Muscle layer of duodenum (tissue), 2 donors: Measurements from ENCODE around the gene GNAL.

Experiments
- H3K27ac ChIP-seq: one replicate; pipeline ENCODE4 v1.7.0; 2013; ENCODE audit warnings: mild to moderate bottlenecking, low read length
- H3K27me3 ChIP-seq: one replicate; pipeline ENCODE4 v1.7.0; 2013; ENCODE audit warnings: low read depth, mild to moderate bottlenecking, control low read depth, low read length
- H3K36me3 ChIP-seq, 2 donors: one replicate each; pipeline ENCODE4 v1.7.0; 2013; ENCODE audit warnings: low read length in 2 of 2, control low read depth in 1 of 2, mild to moderate bottlenecking in 1 of 2; ENCODE audit not compliant: insufficient read depth in 2 of 2, control insufficient read depth in 1 of 2
- H3K4me1 ChIP-seq, 2 donors: one replicate each; pipeline ENCODE4 v1.7.0; 2013; ENCODE audit warnings: low read length in 2 of 2, mild to moderate bottlenecking in 2 of 2, control low read depth in 1 of 2, moderate library complexity in 1 of 2; ENCODE audit not compliant: insufficient read depth in 2 of 2, control insufficient read depth in 1 of 2
- H3K4me3 ChIP-seq, 2 donors: one replicate each; pipeline ENCODE4 v1.7.0; 2013; ENCODE audit warnings: low read length in 2 of 2, low read depth in 1 of 2, mild to moderate bottlenecking in 1 of 2
- H3K9me3 ChIP-seq, 2 donors: one replicate each; pipeline ENCODE4 v1.7.0; 2013; ENCODE audit warnings: low read length in 2 of 2, control low read depth in 1 of 2, mild to moderate bottlenecking in 1 of 2; ENCODE audit not compliant: control insufficient read depth in 1 of 2
- donor health status: healthy.

Gene GNAL

GRCh38 chr18:11831921-11832320 lies 142.9 kb downstream of the GNAL start:
- Histone ChIP-seq H3K9me3 (no peaks in the 10 kb centered on the region), H3K4me1 (no peaks in the 10 kb centered on the region), H3K4me3 (no peak overlapping the region), H3K27me3 (no peaks in the 10 kb centered on the region), H3K36me3 (no peaks in the 10 kb centered on the region), H3K27ac (no peak overlapping the region)

GRCh38 chr18:11834772-11835171 lies 145.7 kb downstream of the GNAL start:
- Histone ChIP-seq H3K36me3 (no peaks in the 10 kb centered on the region), H3K4me3 (no peak overlapping the region), H3K9me3 (no peaks in the 10 kb centered on the region), H3K27ac (no peak overlapping the region), H3K27me3 (no peaks in the 10 kb centered on the region), H3K4me1 (no peaks in the 10 kb centered on the region)

GRCh38 chr18:11839556-11839955 lies 150.5 kb downstream of the GNAL start:
- no peak overlapping the region for H3K27ac ChIP-seq
- H3K27me3 ChIP-seq, result no peaks in the 10 kb centered on the region
- H3K36me3 ChIP-seq, result no peaks in the 10 kb centered on the region
- H3K4me1 ChIP-seq, result no peaks in the 10 kb centered on the region
- no peak overlapping the region for H3K4me3 ChIP-seq
- no peaks in the 10 kb centered on the region for H3K9me3 ChIP-seq

GRCh38 chr18:11840493-11840892 lies 151.4 kb downstream of the GNAL start:
- Histone ChIP-seq H3K4me3 (no peak overlapping the region), H3K4me1 (no peaks in the 10 kb centered on the region), H3K9me3 (no peaks in the 10 kb centered on the region), H3K36me3 (no peaks in the 10 kb centered on the region), H3K27me3 (no peaks in the 10 kb centered on the region), H3K27ac (no peak overlapping the region)

GRCh38 chr18:11842562-11842961 lies 153.5 kb downstream of the GNAL start:
- Histone ChIP-seq H3K36me3 (no peaks in the 10 kb centered on the region), H3K27ac (no peak overlapping the region), H3K9me3 (no peaks in the 10 kb centered on the region), H3K27me3 (no peaks in the 10 kb centered on the region), H3K4me3 (no peak overlapping the region), H3K4me1 (no peaks in the 10 kb centered on the region)

- no peaks in the 10 kb centered on the region for H3K9me3 ChIP-seq
- no peaks in the 10 kb centered on the region for H3K27me3 ChIP-seq
- no peak overlapping the region for H3K4me3 ChIP-seq
- peaks cover 0 to under 1% of the 10 kb centered on the region in 2 donors for H3K4me1 ChIP-seq
- no peaks in the 10 kb centered on the region for H3K36me3 ChIP-seq
- no peak overlapping the region for H3K27ac ChIP-seq
These were observed 155.4 kb downstream of the GNAL start for GRCh38 chr18:11844436-11844835.

DNA sequence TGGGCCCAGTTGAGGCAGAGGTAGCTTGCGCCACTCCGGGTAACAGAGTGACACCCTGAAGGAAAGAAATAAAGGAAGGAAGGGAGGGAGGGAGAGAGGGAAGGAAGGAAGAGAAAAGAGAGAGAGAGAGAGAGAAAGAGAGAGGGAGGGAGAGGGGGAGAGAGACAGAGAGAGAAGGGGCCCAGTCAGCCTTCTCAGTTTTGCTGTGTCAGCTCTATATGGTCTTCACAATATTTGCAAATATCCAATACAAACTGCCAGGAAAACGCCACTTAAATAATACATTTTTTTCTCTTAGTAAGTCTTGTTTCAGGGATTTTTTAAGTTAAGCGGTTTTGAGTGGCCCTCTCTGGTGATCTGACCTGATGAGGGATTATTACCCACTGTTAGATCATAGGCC lies 156.6 kb downstream of the GNAL start:
- no peak overlapping the region for H3K4me3 ChIP-seq
- H3K9me3 ChIP-seq, result no peaks in the 10 kb centered on the region
- no peaks in the 10 kb centered on the region for H3K27me3 ChIP-seq
- no peak overlapping the region for H3K27ac ChIP-seq
- peaks cover 4 to 6% of the 10 kb centered on the region in 2 donors for H3K4me1 ChIP-seq
- peaks cover 0 to 6% of the 10 kb centered on the region in 2 donors for H3K36me3 ChIP-seq

DNA sequence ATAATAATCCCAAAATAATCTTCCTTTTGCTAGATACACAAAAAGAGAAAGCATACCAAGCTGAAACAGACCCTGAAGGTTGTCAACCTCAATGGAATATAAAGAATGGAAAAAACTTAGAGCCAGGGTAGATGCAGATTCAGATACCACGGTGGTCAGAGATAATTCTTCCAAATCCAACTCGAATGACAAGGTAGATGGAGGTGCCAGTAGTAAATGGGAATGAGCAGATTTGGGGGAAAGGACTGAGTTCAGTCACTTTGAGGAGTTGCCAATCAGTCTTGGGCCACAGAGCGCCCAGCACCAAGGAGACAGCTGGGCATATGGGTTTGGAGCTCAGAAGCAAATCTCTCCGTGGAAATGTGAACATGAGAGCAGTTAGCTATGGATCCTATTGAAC lies 158.7 kb downstream of the GNAL start:
- Histone ChIP-seq H3K27ac (no peak overlapping the region), H3K36me3 (peaks cover 0 to 17% of the 10 kb centered on the region in 2 donors), H3K9me3 (no peaks in the 10 kb centered on the region), H3K27me3 (no peaks in the 10 kb centered on the region), H3K4me3 (no peak overlapping the region), H3K4me1 (peaks cover 6 to 14% of the 10 kb centered on the region in 2 donors)

DNA sequence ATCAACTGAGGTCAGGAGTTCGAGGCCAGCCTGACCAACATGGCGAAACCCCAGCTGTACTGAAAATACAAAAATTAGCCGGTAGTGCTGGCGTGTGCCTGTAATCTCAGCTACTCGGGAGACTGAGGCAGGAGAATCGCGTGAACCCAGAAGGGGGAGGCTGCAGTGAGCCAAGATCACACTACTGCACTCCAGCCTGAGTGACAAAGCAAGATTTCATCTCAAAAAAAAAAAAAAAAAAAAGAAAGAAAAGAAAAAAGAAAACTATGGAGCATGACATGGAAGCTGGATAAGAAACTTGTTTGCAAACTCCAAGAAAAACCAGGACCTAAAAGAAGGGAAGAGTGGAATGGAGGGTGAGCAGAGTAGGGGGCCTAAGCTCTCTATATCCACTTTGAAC lies 160.2 kb downstream of the GNAL start:
- no peak overlapping the region for H3K27ac ChIP-seq
- no peaks in the 10 kb centered on the region for H3K9me3 ChIP-seq
- H3K4me3 ChIP-seq, result peak overlapping the region in 1 of 2 donors; percentile 87
- H3K36me3 ChIP-seq, result peaks cover 0 to 17% of the 10 kb centered on the region in 2 donors
- H3K4me1 ChIP-seq, result peaks cover 10 to 26% of the 10 kb centered on the region in 2 donors
- no peaks in the 10 kb centered on the region for H3K27me3 ChIP-seq

GRCh38 chr18:11849841-11850634 lies 161.0 kb downstream of the GNAL start:
- Histone ChIP-seq H3K36me3 (peaks cover 0 to 17% of the 10 kb centered on the region in 2 donors), H3K4me3 (peak overlapping the region; percentile 87 to 99), H3K27ac (peak overlapping the region; percentile 99), H3K9me3 (no peaks in the 10 kb centered on the region), H3K27me3 (no peaks in the 10 kb centered on the region), H3K4me1 (peaks cover 10 to 26% of the 10 kb centered on the region in 2 donors)

- H3K27ac ChIP-seq, result peak overlapping the region; percentile 99
- H3K36me3 ChIP-seq, result peaks cover 0 to 17% of the 10 kb centered on the region in 2 donors
- H3K4me3 ChIP-seq, result peak overlapping the region; percentile 87 to 99
- H3K4me1 ChIP-seq, result peaks cover 10 to 26% of the 10 kb centered on the region in 2 donors
- H3K9me3 ChIP-seq, result no peaks in the 10 kb centered on the region
- H3K27me3 ChIP-seq, result no peaks in the 10 kb centered on the region
These were observed 161.7 kb downstream of the GNAL start for GRCh38 chr18:11850821-11851145.
